HCT116 (cell line): ENCODE results near the gene MZT2B. TPM values are rescaled to one million over a fixed set of nuclear protein-coding genes. Genes with fewer than 3 reads are reported as not detected.
"Not testable (repeated sequence)": the region's sequence is repeated elsewhere in the genome, so short reads cannot be mapped to it uniquely, and the experiment has no call there.

ENCODE experiments used
- ATAC-seq: fragments of 200-7000 bp; cut with Tn5 transposase; 2 replicates; pipeline ENCODE4 v1.9.1; 2020; ENCODE audit warnings: mild to moderate bottlenecking, moderate library complexity
- BruUV-seq: library from RNA; stranded (reverse); fragments of 400-500 nt; replicated peaks from 2 replicates; lab custom pipeline; 2021; lab: Mats Ljungman, UMichigan
- CTCF ChIA-PET: fragments of 300-600 bp; sonication (Branson Sonifier 250); formaldehyde crosslinking; loops from one replicate; lab custom pipeline; 2021; ENCODE audit warnings: antibody characterized with exemption; lab: Charles Lee
- POLR2A ChIA-PET: fragments of 300-600, 350-600 bp; sonication (Branson Sonifier 250); formaldehyde crosslinking; loops from one replicate; lab custom pipeline; 2021; ENCODE audit warnings: antibody characterized with exemption; lab: Charles Lee
- RAD21 ChIA-PET, 2 experiments: fragments of 300-600 bp; sonication (Branson Sonifier 250); formaldehyde crosslinking; loops; one replicate each; lab custom pipeline; 2023; ENCODE audit warnings: low total read pairs in 2 of 2; ENCODE audit not compliant: uncharacterized antibody in 2 of 2, unreplicated experiment in 2 of 2, low non-redundant PET in 1 of 2; lab: Charles Lee
- DNase-seq: peaks from one replicate; pipeline ENCODE4 v3.0.0-alpha.2; 2010; ENCODE audit warnings: low read depth, low spot score
- H2AFZ ChIP-seq: fragments of 200-600 bp; shearing (Covaris generic), sonication (generic); 2 replicates; pipeline ENCODE4 v1.6.1; 2017; ENCODE audit warnings: low read depth, mixed run types, mixed read lengths, antibody characterized with exemption, low read length; ENCODE audit not compliant: poor library complexity, severe bottlenecking
- H3K27ac ChIP-seq: 2 replicates; pipeline ENCODE4 v1.5.1; 2012; ENCODE audit warnings: low read depth, low read length
- H3K27me3 ChIP-seq: fragments of 200-600 bp; sonication (generic); 2 replicates; pipeline ENCODE4 v1.6.1; 2016; ENCODE audit warnings: mixed run types, low read length, mixed read lengths; ENCODE audit not compliant: insufficient read depth
- H3K36me3 ChIP-seq, 2 experiments: fragments of 200-500 bp in 1 of 2; fragments of 200-600 bp in 1 of 2; sonication (Bioruptor generic) in 1 of 2; sonication (generic) in 1 of 2; 2 replicates each; pipeline versions ENCODE4 v1.5.1 to v1.6.1; 2014 to 2016; ENCODE audit warnings: low read length in 2 of 2, inconsistent platforms in 1 of 2, mixed read lengths in 1 of 2, mixed run types in 1 of 2; ENCODE audit not compliant: insufficient read depth in 2 of 2, control insufficient read depth in 1 of 2
- H3K4me1 ChIP-seq, 2 experiments: fragments of 200-600 bp in 1 of 2; sonication (generic) in 1 of 2; 2 replicates each; pipeline versions ENCODE4 v1.5.1 to v1.6.1; 2012 to 2017; ENCODE audit warnings: low read length in 2 of 2, inconsistent platforms in 1 of 2, mild to moderate bottlenecking in 1 of 2, mixed read lengths in 1 of 2, mixed run types in 1 of 2, moderate library complexity in 1 of 2; ENCODE audit not compliant: insufficient read depth in 2 of 2, control insufficient read depth in 1 of 2
- H3K4me2 ChIP-seq: fragments of 200-600 bp; sonication (generic); 2 replicates; pipeline ENCODE4 v1.6.1; 2017; ENCODE audit warnings: mixed run types, low read length, mixed read lengths
- H3K4me3 ChIP-seq, 2 experiments: fragments of 200-600 bp in 1 of 2; sonication (generic) in 1 of 2; replicated peaks in 1 of 2; 2 replicates each; pipeline ENCODE4 v1.5.1; 2011 to 2016; ENCODE audit warnings: low read length in 2 of 2, control low read depth in 1 of 2, low read depth in 1 of 2, mild to moderate bottlenecking in 1 of 2, mixed read lengths in 1 of 2, mixed run types in 1 of 2
- H3K79me2 ChIP-seq: fragments of 200-600 bp; sonication (generic); 2 replicates; pipeline ENCODE4 v1.6.1; 2017; ENCODE audit warnings: mild to moderate bottlenecking, mixed run types, low read length, moderate library complexity, mixed read lengths; ENCODE audit not compliant: insufficient read depth
- H3K9ac ChIP-seq: fragments of 200-600 bp; sonication (generic); 2 replicates; pipeline ENCODE4 v1.6.1; 2016; ENCODE audit warnings: low read length, mixed read lengths
- H3K9me2 ChIP-seq: fragments of 200-600 bp; sonication (generic), shearing (Covaris generic); 2 replicates; pipeline ENCODE4 v1.6.1; 2017; ENCODE audit warnings: mixed run types, mild to moderate bottlenecking, moderate library complexity; ENCODE audit not compliant: insufficient read depth
- H3K9me3 ChIP-seq, 2 experiments: fragments of 200-500 bp in 1 of 2; fragments of 200-600 bp in 1 of 2; sonication (Bioruptor generic) in 1 of 2; sonication (generic) in 1 of 2; 2 replicates each; pipeline ENCODE4 v1.6.1; 2014 to 2017; ENCODE audit warnings: low read length in 2 of 2, mixed read lengths in 2 of 2, inconsistent platforms in 1 of 2, low read depth in 1 of 2, mild to moderate bottlenecking in 1 of 2, mixed run types in 1 of 2, moderate library complexity in 1 of 2; ENCODE audit not compliant: control insufficient read depth in 1 of 2, insufficient read depth in 1 of 2
- H4K20me1 ChIP-seq: fragments of 200-600 bp; sonication (generic), shearing (Covaris generic); 2 replicates; pipeline ENCODE4 v1.6.1; 2017; ENCODE audit warnings: mixed run types, mild to moderate bottlenecking, moderate library complexity; ENCODE audit not compliant: insufficient read depth
- intact Hi-C: fragments of 100-400 bp; cut with micrococcal nuclease; formaldehyde crosslinking; loops from 2 replicates; pipeline ENCODE4 v1.10.0; 2022
- total RNA-seq: library from RNA; stranded (reverse); gene quantifications from one replicate; pipeline ENCODE4 v1.2.1, GENCODE V29; 2021; ENCODE audit not compliant: unreplicated experiment

MZT2B gene
- total RNA-seq, 1 experiment from 2014 or later, result 334 TPM

GRCh38 chr2:130191319-130191718, 9.3 kb downstream of the MZT2B start:
- H3K27me3 ChIP-seq, H3K9me3 ChIP-seq, H4K20me1 ChIP-seq, ATAC-seq, H2AFZ ChIP-seq, H3K4me1 ChIP-seq, H3K9ac ChIP-seq, DNase-seq, CTCF ChIA-PET, H3K79me2 ChIP-seq, H3K4me2 ChIP-seq, RAD21 ChIA-PET, H3K27ac ChIP-seq, H3K9me2 ChIP-seq, intact Hi-C loops, H3K36me3 ChIP-seq, BruUV-seq, POLR2A ChIA-PET, H3K4me3 ChIP-seq: not testable (repeated sequence)

GRCh38 chr2:130192451-130192850, 10.4 kb downstream of the MZT2B start:
- H3K4me1 ChIP-seq, H3K27ac ChIP-seq, POLR2A ChIA-PET, RAD21 ChIA-PET, H3K9ac ChIP-seq, intact Hi-C loops, H4K20me1 ChIP-seq, H3K9me3 ChIP-seq, BruUV-seq, H3K4me2 ChIP-seq, H2AFZ ChIP-seq, H3K79me2 ChIP-seq, H3K36me3 ChIP-seq, CTCF ChIA-PET, H3K9me2 ChIP-seq, H3K27me3 ChIP-seq, H3K4me3 ChIP-seq, ATAC-seq, DNase-seq: not testable (repeated sequence)

- H4K20me1 ChIP-seq, H3K36me3 ChIP-seq, H3K9me2 ChIP-seq, H3K27me3 ChIP-seq, BruUV-seq, H3K9me3 ChIP-seq, H3K9ac ChIP-seq, RAD21 ChIA-PET, CTCF ChIA-PET, H3K4me1 ChIP-seq, H3K4me3 ChIP-seq, ATAC-seq, intact Hi-C loops, H2AFZ ChIP-seq, DNase-seq, POLR2A ChIA-PET, H3K4me2 ChIP-seq, H3K79me2 ChIP-seq, H3K27ac ChIP-seq: not testable (repeated sequence)
Observed at GRCh38 chr2:130193824-130194223, 11.8 kb downstream of the MZT2B start.

- RAD21 ChIA-PET, CTCF ChIA-PET, H2AFZ ChIP-seq, H3K9ac ChIP-seq, H4K20me1 ChIP-seq, H3K27me3 ChIP-seq, H3K27ac ChIP-seq, DNase-seq, H3K4me2 ChIP-seq, H3K9me3 ChIP-seq, intact Hi-C loops, POLR2A ChIA-PET, ATAC-seq, H3K79me2 ChIP-seq, H3K9me2 ChIP-seq, H3K36me3 ChIP-seq, H3K4me1 ChIP-seq, BruUV-seq, H3K4me3 ChIP-seq: not testable (repeated sequence)
Observed at GRCh38 chr2:130195089-130195635, 13.1 kb downstream of the MZT2B start.
